Nephron progenitor cell (in vitro differentiated cells): Measurements from ENCODE around the gene STK10.

Experiments
- DNase-seq: peaks from one replicate; pipeline ENCODE4 v3.0.0; 2021
- H3K27ac Mint-ChIP-seq: 2 replicates; pipeline ENCODE4 v1.8.0; 2021; ENCODE audit warnings: mild to moderate bottlenecking, moderate library complexity, mixed read lengths
- H3K27me3 Mint-ChIP-seq: 2 replicates; pipeline ENCODE4 v1.8.0; 2021; ENCODE audit warnings: mild to moderate bottlenecking, low read depth, mixed read lengths; ENCODE audit not compliant: poor library complexity
- H3K36me3 Mint-ChIP-seq: 2 replicates; pipeline ENCODE4 v1.8.0; 2021; ENCODE audit warnings: low read depth, mixed read lengths
- H3K4me1 Mint-ChIP-seq: 2 replicates; pipeline ENCODE4 v1.8.0; 2021; ENCODE audit warnings: mixed read lengths
- H3K4me3 Mint-ChIP-seq: 2 replicates; pipeline ENCODE4 v1.8.0; 2021; ENCODE audit warnings: mild to moderate bottlenecking, moderate library complexity, mixed read lengths
- H3K9me3 Mint-ChIP-seq: 2 replicates; pipeline ENCODE4 v1.8.0; 2021; ENCODE audit warnings: mild to moderate bottlenecking, moderate library complexity, mixed read lengths
- CTCF ChIP-seq: fragments of 200-600 bp; sonication (generic); IDR thresholded peaks from 2 replicates; pipeline ENCODE4 v1.5.0; 2021; ENCODE audit warnings: antibody characterized with exemption

The STK10 gene

GRCh38 chr5:172186114-172186695, 1.8 kb downstream of the STK10 start:
- H3K27me3 Mint-ChIP-seq, result peaks cover 13% of the 10 kb centered on the region
- no peak for TF ChIP-seq CTCF
- no peak overlapping the region for H3K27ac Mint-ChIP-seq
- H3K9me3 Mint-ChIP-seq, result no peaks in the 10 kb centered on the region
- peaks cover 34% of the 10 kb centered on the region for H3K4me1 Mint-ChIP-seq
- no peak for DNase-seq
- peaks cover 5% of the 10 kb centered on the region for H3K36me3 Mint-ChIP-seq
- peak overlapping the region; percentile 89 for H3K4me3 Mint-ChIP-seq

- no peak for TF ChIP-seq CTCF
- Mint-ChIP-seq H3K27ac (no peak overlapping the region), H3K9me3 (peaks cover 5% of the 10 kb centered on the region), H3K4me3 (no peak overlapping the region), H3K27me3 (peaks cover 13% of the 10 kb centered on the region), H3K4me1 (peaks cover 34% of the 10 kb centered on the region), H3K36me3 (peaks cover 10% of the 10 kb centered on the region)
- DNase-seq, result no peak
These were observed 2.9 kb downstream of the STK10 start for GRCh38 chr5:172185096-172185461.

GRCh38 chr5:172183881-172184280, 4.1 kb downstream of the STK10 start:
- H3K4me3 Mint-ChIP-seq, result no peak overlapping the region
- TF ChIP-seq CTCF, result no peak
- DNase-seq, result no peak
- peaks cover 13% of the 10 kb centered on the region for H3K27me3 Mint-ChIP-seq
- no peak overlapping the region for H3K27ac Mint-ChIP-seq
- peaks cover 10% of the 10 kb centered on the region for H3K36me3 Mint-ChIP-seq
- H3K4me1 Mint-ChIP-seq, result peaks cover 38% of the 10 kb centered on the region
- peaks cover 10% of the 10 kb centered on the region for H3K9me3 Mint-ChIP-seq

GRCh38 chr5:172182291-172182690, 5.7 kb downstream of the STK10 start:
- Mint-ChIP-seq H3K4me1 (peaks cover 44% of the 10 kb centered on the region), H3K36me3 (peaks cover 14% of the 10 kb centered on the region), H3K9me3 (peaks cover 10% of the 10 kb centered on the region), H3K4me3 (no peak overlapping the region), H3K27me3 (peaks cover 13% of the 10 kb centered on the region), H3K27ac (no peak overlapping the region)
- DNase-seq, result no peak
- TF ChIP-seq CTCF, result no peak

- TF ChIP-seq CTCF, result no peak
- peaks cover 43% of the 10 kb centered on the region for H3K4me1 Mint-ChIP-seq
- peaks cover 10% of the 10 kb centered on the region for H3K9me3 Mint-ChIP-seq
- H3K27ac Mint-ChIP-seq, result no peak overlapping the region
- DNase-seq, result no peak
- peaks cover 14% of the 10 kb centered on the region for H3K36me3 Mint-ChIP-seq
- peaks cover 7% of the 10 kb centered on the region for H3K27me3 Mint-ChIP-seq
- no peak overlapping the region for H3K4me3 Mint-ChIP-seq
These were observed 7.1 kb downstream of the STK10 start for GRCh38 chr5:172180936-172181335.
